GM23248 (cell line): ENCODE data around the gene SRPK1.
"Not testable (repeated sequence)": the region's sequence is repeated elsewhere in the genome, so short reads cannot be mapped to it uniquely, and the experiment has no call there.

Experiments
- EZH2 ChIP-seq: fragments of 200-600 bp; sonication (generic); IDR thresholded peaks from 2 replicates; pipeline ENCODE4 v1.6.1; 2018; ENCODE audit warnings: antibody characterized with exemption, mild to moderate bottlenecking; ENCODE audit not compliant: insufficient read depth, poor library complexity, severe bottlenecking
- EZH2phosphoT487 ChIP-seq: fragments of 200-600 bp; sonication (generic); IDR thresholded peaks from 2 replicates; pipeline ENCODE4 v1.6.1; 2018; ENCODE audit warnings: antibody characterized with exemption, moderate library complexity, mild to moderate bottlenecking, low read depth; ENCODE audit not compliant: insufficient read depth

DNA sequence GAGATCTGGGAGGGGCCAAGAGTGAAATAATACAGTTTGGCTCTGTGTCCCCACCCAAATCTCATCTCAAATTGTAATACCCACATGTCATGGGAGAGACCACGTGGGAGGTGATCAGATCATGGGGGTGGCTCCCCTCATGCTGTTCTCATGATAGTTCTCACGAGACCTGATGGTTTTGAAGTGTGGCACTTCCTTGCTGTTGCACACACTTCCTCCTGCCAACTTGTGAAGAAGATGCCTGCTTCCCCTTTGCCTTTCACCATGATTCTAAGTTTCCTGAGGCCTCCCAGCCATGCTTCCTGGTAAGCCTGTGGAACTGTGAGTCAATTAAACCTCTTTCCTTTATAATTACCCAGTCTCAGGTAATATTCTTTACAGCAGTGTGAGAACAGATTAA is 11.3 kb downstream of the SRPK1 start:
- TF ChIP-seq EZH2, EZH2phosphoT487: not testable (repeated sequence)
